ENCODE results near the gene CYP27C1.
"Not testable (repeated sequence)": the region's sequence is repeated elsewhere in the genome, so short reads cannot be mapped to it uniquely, and the experiment has no call there.

DNA sequence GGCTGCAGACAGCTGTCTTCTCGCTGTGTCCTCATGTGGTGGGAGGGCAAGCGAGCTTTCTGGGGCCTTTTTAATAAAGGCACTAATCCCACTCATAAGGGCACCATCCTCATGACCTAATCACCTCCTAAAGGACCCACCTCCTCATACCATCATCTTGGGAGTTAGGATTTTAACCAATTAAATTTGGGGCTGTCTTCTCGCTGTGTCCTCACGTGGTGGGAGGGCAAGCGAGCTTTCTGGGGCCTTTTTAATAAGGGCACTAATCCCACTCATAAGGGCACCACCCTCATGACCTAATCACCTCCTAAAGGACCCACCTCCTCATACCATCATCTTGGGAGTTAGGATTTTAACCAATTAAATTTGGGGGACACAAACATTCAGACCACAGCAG, 7.2 kb upstream of the CYP27C1 start:
- TF ChIP-seq CTCF (conservative IDR thresholded peaks at IDR 0.05; ENCODE audit: low read length); EZH2phosphoT487 (IDR thresholded peaks at IDR 0.05; ENCODE audit: borderline replicate concordance): not testable (repeated sequence)
